GM23248 (cell line): ENCODE results near the gene PTAFR.

Source experiments
- EZH2 ChIP-seq: fragments of 200-600 bp; sonication (generic); IDR thresholded peaks from 2 replicates; pipeline ENCODE4 v1.6.1; 2018; ENCODE audit warnings: antibody characterized with exemption, mild to moderate bottlenecking; ENCODE audit not compliant: insufficient read depth, poor library complexity, severe bottlenecking
- EZH2phosphoT487 ChIP-seq: fragments of 200-600 bp; sonication (generic); IDR thresholded peaks from 2 replicates; pipeline ENCODE4 v1.6.1; 2018; ENCODE audit warnings: antibody characterized with exemption, moderate library complexity, mild to moderate bottlenecking, low read depth; ENCODE audit not compliant: insufficient read depth

- TF ChIP-seq EZH2 = no peak
- TF ChIP-seq EZH2phosphoT487 = no peak
These were observed 18.6 kb downstream of the PTAFR start for GRCh38 chr1:28157894-28158293.
